Right cardiac atrium (tissue), 5 donors: ENCODE results near the gene TMC4. TPM values are rescaled to one million over a fixed set of nuclear protein-coding genes. Genes with fewer than 3 reads are reported as not detected.

Source experiments
- ATAC-seq, 2 donors: fragments of 200-7000 bp; cut with Tn5 transposase; one replicate each; pipeline versions ENCODE4 v1.8.0 to v1.9.1; 2020; ENCODE audit warnings: moderate library complexity in 2 of 2, mild to moderate bottlenecking in 1 of 2
- DNase-seq, 3 donors: peaks; one replicate each; pipeline ENCODE4 v3.0.0-alpha.2; 2020
- H3K27ac ChIP-seq: one replicate; pipeline ENCODE4 v1.5.1; 2013; ENCODE audit warnings: mild to moderate bottlenecking, low read length, control low read depth, moderate library complexity
- H3K27me3 ChIP-seq: one replicate; pipeline ENCODE4 v1.6.1; 2013; ENCODE audit not compliant: control insufficient read depth, insufficient read depth
- H3K4me1 ChIP-seq: one replicate; pipeline ENCODE4 v1.6.1; 2013; ENCODE audit warnings: low read length; ENCODE audit not compliant: control insufficient read depth, insufficient read depth
- H3K4me3 ChIP-seq: one replicate; pipeline ENCODE4 v1.5.1; 2013; ENCODE audit warnings: low read length, control low read depth
- H3K9me3 ChIP-seq: one replicate; pipeline ENCODE4 v1.6.1; 2013; ENCODE audit warnings: low read length; ENCODE audit not compliant: control insufficient read depth
- WGBS: extraction: QIAGEN DNeasy Blood & Tissue Kit; methylation state at CpG from one replicate; pipeline ENCODE4 v1.1.7; 2013; 5-methylcytosine and 5-hydroxymethylcytosine counted together
- intact Hi-C, 4 donors: fragments of 100-400 bp; cut with DNase I; formaldehyde crosslinking; loops; one replicate each; pipeline versions ENCODE4 v1.11.0 to v1.14.0; 2022 to 2023
- polyA plus RNA-seq: library from polyadenylated mRNA; stranded (reverse); fragments of 200-250 nt; gene quantifications from one replicate; pipeline ENCODE4 v1.2.3, GENCODE V29; 2013
- total RNA-seq, 4 donors: library from RNA; stranded (reverse); fragmentation: NEBNext Ultra II Directional; extraction: Animal tissue kit (Norgen Biotek cat#: 25700); gene quantifications; one replicate each; pipeline ENCODE4 v1.2.1, GENCODE V29; 2021
- donor health status: healthy with polysubstance abuse.
- donor health status: DM: no; HTN: yes; CAD: no.
- donor health status: DM: no; HTN: no; CAD: no.
- donor health status: DM: no; HTN: yes; CAD: no; lungs with severe emphysema.
- donor health status: DM: yes; HTN: yes; CAD: no.

Gene TMC4
- total and polyA plus RNA-seq, 5 donors: 1.0 to 3.8 (median 2.3) TPM

GRCh38 chr19:54137699-54138488, 35.1 kb downstream of the TMC4 start, which contains the start of gene CNOT3:
Gene CNOT3 (plus strand): TSS chr19:54137762. CDS start chr19:54142979, 5,217 bp downstream.
- Histone ChIP-seq H3K4me3 (peak within 1 kb of the TSS; percentile 88), H3K27me3 (no peaks in the 10 kb centered on the region), H3K9me3 (no peaks in the 10 kb centered on the region), H3K27ac (peak within 1 kb of the TSS; percentile 54), H3K4me1 (peaks cover 5% of the 10 kb centered on the region)
- under 1% methylated on average over 103 of the region's 103 CpGs for WGBS
- intact Hi-C loops: no loop called here
- ATAC-seq (no peak), DNase-seq (peak in 2 of 3 donors; percentile 73 to 78)

- Histone ChIP-seq H3K27ac (peak overlapping the region; percentile 40), H3K4me1 (peaks cover 5% of the 10 kb centered on the region), H3K27me3 (no peaks in the 10 kb centered on the region), H3K4me3 (peak overlapping the region; percentile 88), H3K9me3 (no peaks in the 10 kb centered on the region)
- WGBS: under 1% methylated on average over 46 of the region's 46 CpGs
- ATAC-seq (peak; percentile 94 to 95), DNase-seq (peak; percentile 99 to 100 (median 100))
- intact Hi-C loops: no loop called here
Measured at GRCh38 chr19:54136864-54137698, 35.9 kb downstream of the TMC4 start.

GRCh38 chr19:54136086-54136863, 36.7 kb downstream of the TMC4 start:
- Histone ChIP-seq H3K27ac (peak overlapping the region; percentile 40), H3K9me3 (no peaks in the 10 kb centered on the region), H3K4me1 (peaks cover 5% of the 10 kb centered on the region), H3K27me3 (no peaks in the 10 kb centered on the region), H3K4me3 (peak overlapping the region; percentile 54)
- ATAC-seq (no peak), DNase-seq (peak in 1 of 3 donors; percentile 51)
- intact Hi-C loops: no loop called here
- 3% methylated on average over 30 of the region's 30 CpGs for WGBS

DNA sequence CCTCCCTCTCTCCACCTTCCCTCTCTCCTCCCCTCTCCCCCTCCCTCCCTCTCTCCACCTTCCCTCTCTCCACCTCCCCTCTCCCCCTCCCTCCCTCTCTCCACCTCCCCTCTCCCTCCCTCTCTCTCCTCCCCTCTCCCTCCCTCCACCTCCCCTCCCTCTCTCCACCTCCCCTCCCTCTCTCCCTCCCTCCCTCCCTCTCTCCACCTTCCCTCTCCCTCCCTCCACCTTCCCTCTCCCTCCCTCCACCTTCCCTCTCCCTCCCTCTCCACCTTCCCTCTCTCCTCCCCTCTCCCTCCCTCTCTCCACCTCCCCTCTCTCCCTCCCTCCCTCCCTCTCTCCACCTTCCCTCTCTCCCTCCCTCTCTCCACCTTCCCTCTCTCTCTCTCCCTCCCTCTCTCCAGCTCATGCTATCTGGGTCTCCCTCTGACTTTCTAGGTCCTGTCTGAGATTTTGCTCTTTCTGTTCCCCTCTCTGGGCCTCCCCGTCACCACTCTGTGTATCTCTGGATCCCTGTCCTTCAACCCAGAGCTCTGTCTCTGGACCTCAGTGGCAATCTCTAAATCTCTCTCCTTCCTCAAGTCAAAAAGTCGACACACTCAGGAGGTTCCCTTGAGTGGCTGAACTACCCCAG, 38.9 kb downstream of the TMC4 start:
- peaks cover 3% of the 10 kb centered on the region for H3K4me1 ChIP-seq
- H3K27me3 ChIP-seq: no peaks in the 10 kb centered on the region
- intact Hi-C loops: no loop called here
- no peak overlapping the region for H3K4me3 ChIP-seq
- DNase-seq: no peak
- no peak overlapping the region for H3K27ac ChIP-seq
- no peak for ATAC-seq
- WGBS: 71% methylated on average over 2 of the region's 2 CpGs
- H3K9me3 ChIP-seq: no peaks in the 10 kb centered on the region

- ATAC-seq: no peak
- Histone ChIP-seq H3K27me3 (no peaks in the 10 kb centered on the region), H3K27ac (no peak overlapping the region), H3K9me3 (no peaks in the 10 kb centered on the region), H3K4me1 (peaks cover 2% of the 10 kb centered on the region), H3K4me3 (no peak overlapping the region)
- 80% methylated on average over 10 of the region's 10 CpGs for WGBS
- intact Hi-C loops: no loop called here
- peak in 1 of 3 donors; percentile 38 for DNase-seq
Measured at GRCh38 chr19:54133312-54133956, 39.5 kb downstream of the TMC4 start.

DNA sequence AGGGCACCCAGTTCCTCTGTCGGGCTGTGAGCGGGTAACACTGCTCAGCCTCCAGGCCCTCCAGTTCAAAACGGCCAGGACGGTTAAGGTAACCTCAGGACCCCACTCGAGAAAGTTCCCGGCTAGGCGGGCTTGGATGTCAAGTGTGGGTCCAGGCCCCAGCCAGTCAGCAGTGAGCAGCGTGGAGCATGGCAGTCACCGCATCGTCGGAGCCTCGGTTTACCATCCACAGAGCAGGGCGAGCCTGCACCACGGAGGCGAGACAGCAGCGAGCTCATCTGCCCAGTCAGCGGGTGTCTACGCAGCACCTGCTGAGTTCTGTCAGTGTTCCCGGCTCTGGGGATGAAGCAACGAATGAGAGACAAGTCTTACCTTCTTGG, 43.4 kb downstream of the TMC4 start:
- no peak for ATAC-seq
- WGBS: 97% methylated on average over 20 of the region's 20 CpGs
- Histone ChIP-seq H3K9me3 (no peaks in the 10 kb centered on the region), H3K27ac (no peak overlapping the region), H3K4me3 (no peak overlapping the region), H3K27me3 (no peaks in the 10 kb centered on the region), H3K4me1 (no peaks in the 10 kb centered on the region)
- intact Hi-C loops: no loop called here
- peak in 1 of 3 donors; percentile 45 for DNase-seq

- Histone ChIP-seq H3K4me1 (no peaks in the 10 kb centered on the region), H3K27me3 (no peaks in the 10 kb centered on the region), H3K9me3 (no peaks in the 10 kb centered on the region), H3K4me3 (no peak overlapping the region), H3K27ac (no peak overlapping the region)
- 95% methylated on average over 41 of the region's 41 CpGs for WGBS
- no peak for DNase-seq
- intact Hi-C loops: no loop called here
- no peak for ATAC-seq
Measured at GRCh38 chr19:54128796-54129616, 44.0 kb downstream of the TMC4 start.

- Histone ChIP-seq H3K9me3 (no peaks in the 10 kb centered on the region), H3K4me1 (no peaks in the 10 kb centered on the region), H3K4me3 (no peak overlapping the region), H3K27me3 (no peaks in the 10 kb centered on the region), H3K27ac (no peak overlapping the region)
- ATAC-seq (no peak), DNase-seq (peak in 1 of 3 donors; percentile 46)
- intact Hi-C loops: no loop called here
- WGBS: 89% methylated on average over 20 of the region's 20 CpGs
Measured at GRCh38 chr19:54128441-54128725, 44.6 kb downstream of the TMC4 start.

DNA sequence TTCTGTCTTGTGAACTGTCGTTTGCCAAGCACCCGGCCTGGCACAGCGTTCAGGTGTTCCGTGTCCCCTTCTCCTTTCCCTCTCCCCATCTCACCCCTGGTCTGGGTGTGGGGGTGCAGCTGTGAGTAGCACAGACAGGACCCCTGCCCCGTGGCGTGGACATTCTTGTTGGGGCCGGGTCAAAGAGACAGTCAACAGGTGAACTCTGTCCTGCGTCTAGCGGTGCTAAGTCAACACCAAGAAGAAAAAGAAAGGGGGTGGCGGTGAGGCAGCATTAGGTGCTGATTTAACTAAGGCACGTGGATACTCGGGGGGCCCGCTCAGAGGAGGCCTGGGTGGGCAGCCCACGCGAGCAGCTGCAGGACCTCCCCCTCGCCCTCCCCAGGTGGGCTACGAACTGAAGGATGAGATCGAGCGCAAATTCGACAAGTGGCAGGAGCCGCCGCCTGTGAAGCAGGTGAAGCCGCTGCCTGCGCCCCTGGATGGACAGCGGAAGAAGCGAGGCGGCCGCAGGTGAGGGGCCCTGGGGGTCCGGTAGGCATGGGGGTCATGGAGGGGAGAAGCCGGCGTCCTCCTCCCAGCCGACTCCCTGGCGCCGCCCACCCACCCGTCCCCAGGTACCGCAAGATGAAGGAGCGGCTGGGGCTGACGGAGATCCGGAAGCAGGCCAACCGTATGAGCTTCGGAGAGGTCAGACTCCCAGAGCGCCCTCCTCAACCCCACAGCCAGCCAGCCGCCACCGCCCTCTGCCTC, 45.1 kb downstream of the TMC4 start:
- DNase-seq: peak in 1 of 3 donors; percentile 37
- Histone ChIP-seq H3K9me3 (no peaks in the 10 kb centered on the region), H3K27me3 (no peaks in the 10 kb centered on the region), H3K4me1 (no peaks in the 10 kb centered on the region), H3K27ac (no peak overlapping the region), H3K4me3 (no peak overlapping the region)
- 93% methylated on average over 44 of the region's 44 CpGs for WGBS
- intact Hi-C loops: no loop called here
- ATAC-seq: no peak
